ENCODE data around the gene HDAC7.

The HDAC7 gene

DNA sequence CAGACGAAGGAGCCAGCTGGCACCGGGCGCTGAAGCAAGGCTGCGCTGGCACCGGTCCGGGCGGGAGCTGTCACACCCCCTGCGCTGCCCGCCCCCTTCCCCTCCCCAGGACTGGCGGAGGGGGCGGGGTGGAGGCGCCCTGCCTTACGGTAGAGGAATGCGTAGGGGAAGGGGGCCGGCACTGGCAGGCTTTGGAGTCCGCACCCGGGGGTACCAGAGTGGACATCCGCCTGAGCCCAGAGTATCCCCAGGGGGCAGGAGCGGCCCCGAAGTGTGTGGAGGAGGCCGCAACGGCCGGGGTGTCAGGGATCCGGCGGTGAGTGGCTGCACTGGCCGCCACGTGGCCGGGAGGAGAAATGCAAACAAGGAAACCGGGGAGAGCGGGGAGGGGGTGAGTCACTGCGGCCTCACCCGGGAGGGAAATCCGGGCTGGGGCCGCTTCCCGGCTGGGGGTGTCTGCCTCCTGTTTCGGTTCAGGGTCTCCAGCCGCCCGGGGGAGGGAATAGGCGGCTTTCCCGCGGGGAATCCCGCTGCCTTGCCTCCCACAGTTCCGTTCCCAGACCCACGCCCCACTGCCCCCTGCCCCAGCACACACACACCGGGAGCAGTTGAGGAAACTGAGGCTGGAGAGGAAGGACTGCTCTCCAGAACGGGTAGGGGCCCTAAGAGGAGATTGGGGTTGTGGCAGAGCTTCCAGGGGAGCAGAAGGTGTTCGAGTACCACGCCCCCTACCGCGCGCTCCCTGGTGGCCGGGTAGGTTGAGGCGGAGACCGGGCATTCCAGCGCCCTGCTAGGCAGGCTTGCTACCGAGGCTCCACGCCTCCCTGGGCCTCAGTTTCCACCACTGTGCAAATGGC, 60.6 kb downstream of the HDAC7 start, which contains the start of gene RAPGEF3:
Gene RAPGEF3 (minus strand): TSS at position 47 of the 857 bp plus-strand sequence. CDS start 324 bp downstream, outside the sequence.
- TF ChIP-seq, protein P1, sequence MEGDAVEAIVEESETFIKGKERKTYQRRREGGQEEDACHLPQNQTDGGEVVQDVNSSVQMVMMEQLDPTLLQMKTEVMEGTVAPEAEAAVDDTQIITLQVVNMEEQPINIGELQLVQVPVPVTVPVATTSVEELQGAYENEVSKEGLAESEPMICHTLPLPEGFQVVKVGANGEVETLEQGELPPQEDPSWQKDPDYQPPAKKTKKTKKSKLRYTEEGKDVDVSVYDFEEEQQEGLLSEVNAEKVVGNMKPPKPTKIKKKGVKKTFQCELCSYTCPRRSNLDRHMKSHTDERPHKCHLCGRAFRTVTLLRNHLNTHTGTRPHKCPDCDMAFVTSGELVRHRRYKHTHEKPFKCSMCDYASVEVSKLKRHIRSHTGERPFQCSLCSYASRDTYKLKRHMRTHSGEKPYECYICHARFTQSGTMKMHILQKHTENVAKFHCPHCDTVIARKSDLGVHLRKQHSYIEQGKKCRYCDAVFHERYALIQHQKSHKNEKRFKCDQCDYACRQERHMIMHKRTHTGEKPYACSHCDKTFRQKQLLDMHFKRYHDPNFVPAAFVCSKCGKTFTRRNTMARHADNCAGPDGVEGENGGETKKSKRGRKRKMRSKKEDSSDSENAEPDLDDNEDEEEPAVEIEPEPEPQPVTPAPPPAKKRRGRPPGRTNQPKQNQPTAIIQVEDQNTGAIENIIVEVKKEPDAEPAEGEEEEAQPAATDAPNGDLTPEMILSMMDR (IDR thresholded peaks at IDR 0.05; ENCODE audit: extremely low read depth, missing control alignments) = peak; percentile 61

DNA sequence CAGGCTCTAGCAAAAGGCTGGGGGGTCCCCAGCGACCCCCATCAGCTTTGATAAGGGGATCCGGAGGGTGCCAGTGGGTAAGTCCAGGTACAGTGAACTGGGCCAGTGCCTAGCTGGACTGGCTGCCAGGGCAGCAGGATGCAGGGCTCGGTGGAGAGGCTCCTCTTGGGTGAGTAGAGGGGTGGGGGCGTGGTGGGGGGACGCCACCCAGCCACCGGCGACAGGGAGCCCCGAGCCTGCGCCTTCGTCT, 61.2 kb downstream of the HDAC7 start:
- TF ChIP-seq, protein P1 (IDR thresholded peaks at IDR 0.05; ENCODE audit: extremely low read depth, missing control alignments) = no peak
- no peak for DNase-seq (ENCODE audit: low spot score)

More for the DNA sequence above, 60.6 kb downstream of the HDAC7 start, which contains the start of gene RAPGEF3:
- peak; percentile 86 for DNase-seq (ENCODE audit: low spot score)

DNA sequence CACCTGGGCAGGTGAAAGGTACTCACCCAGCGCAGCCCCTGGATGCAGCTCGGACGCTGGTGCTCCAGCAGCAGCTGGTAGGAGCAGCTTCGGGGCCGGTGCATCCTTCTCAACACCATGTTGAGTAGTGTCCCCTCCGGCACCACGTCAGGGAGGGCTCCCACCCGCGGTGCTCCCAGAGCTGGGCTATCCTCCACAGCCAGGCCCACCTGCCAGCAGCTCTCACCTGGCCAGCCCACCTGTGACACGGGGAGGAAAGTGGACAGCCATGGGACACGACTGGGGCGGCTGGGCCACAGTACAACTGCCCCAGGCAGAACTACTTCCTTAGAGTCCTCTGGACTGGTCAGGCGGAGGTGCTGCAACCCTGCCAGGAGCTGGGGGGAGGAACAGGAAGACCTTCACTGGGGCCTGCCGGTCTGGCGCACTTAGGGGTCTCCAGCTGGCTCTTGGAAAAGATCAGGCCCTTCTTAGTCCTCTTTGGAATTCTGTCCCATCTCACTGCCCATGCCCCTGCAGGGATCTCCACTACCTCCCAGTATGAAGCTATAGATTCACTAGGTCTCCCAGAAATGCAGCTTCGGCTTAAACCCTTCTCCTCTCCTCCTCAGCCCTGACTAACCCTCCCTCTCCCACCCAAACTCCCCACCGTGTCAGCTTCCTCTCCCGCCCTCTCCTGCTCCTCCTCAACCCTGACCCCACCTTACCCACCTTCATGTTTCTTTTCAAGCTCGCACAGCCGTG, 61.7 kb downstream of the HDAC7 start:
- TF ChIP-seq, protein P1 (IDR thresholded peaks at IDR 0.05; ENCODE audit: extremely low read depth, missing control alignments) = no peak
- no peak for DNase-seq (ENCODE audit: low spot score)

DNA sequence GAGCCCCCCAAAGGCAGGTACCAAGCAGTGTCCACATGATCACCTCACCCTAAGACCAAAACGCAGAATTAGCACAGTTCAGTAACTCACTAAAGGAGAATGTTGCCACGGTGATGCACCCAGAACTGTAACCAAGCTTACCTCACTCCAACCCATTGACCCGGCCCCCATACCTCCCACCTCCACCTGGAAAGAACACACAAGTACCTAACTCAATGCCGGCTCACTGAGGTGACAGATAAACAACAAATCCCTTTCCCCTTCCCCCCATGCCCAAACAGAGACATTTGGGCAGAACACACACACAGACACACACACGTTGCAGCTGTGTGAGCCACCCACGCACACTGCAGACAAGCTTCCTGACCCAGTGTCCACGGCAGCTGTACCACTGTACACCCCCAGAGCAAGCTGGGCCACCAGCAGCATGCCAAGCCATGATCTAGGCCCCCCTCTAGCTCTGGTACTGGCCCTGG, 62.3 kb downstream of the HDAC7 start:
- no peak for DNase-seq (ENCODE audit: low spot score)
- TF ChIP-seq, protein P1 (IDR thresholded peaks at IDR 0.05; ENCODE audit: extremely low read depth, missing control alignments) = no peak

DNA sequence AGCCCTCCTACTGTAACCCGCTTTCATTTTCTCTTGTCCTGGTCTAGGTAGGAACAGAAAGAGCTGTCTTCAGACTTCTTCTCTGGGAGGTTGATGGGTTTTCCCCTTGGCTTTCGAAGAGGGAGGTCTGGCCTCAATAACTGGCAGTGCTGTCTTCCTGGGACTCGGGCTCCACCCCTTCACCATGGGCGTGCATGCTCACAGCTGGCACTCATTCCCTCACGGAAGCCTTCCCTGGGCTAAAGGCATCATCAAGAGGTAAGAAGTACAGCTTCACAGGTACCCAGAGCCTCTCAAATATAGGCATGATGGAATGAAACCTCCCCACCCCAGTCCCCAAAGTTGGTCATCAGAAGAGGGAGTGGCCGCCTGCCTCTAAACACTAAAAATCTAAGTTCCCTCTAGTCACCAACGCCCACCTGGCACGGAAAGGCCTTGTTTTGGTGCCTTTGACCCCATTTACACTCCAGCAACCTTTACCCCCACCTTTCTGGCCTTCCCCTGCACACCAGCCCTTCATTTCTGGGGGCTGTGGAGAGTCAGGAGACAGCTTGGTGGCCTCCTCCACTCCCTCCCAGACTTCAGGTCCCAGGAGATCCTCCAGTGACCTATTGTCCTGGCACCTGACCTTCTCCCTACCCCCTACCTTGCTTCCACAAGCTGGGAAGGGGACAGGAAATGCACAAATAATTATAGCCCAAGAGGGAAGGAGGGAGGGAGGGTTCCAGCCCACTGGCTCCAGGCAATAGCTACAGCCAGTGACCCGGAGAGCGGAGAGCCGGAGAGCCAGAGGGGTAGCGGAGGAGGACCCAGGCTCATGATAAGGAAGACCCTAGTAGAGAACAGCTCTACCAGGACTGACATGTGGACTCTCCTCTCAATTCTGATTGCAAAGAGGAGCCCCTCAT, 63.8 kb downstream of the HDAC7 start:
- TF ChIP-seq, protein P1 (IDR thresholded peaks at IDR 0.05; ENCODE audit: extremely low read depth, missing control alignments) = no peak
- DNase-seq (ENCODE audit: low spot score) = peak; percentile 86

DNA sequence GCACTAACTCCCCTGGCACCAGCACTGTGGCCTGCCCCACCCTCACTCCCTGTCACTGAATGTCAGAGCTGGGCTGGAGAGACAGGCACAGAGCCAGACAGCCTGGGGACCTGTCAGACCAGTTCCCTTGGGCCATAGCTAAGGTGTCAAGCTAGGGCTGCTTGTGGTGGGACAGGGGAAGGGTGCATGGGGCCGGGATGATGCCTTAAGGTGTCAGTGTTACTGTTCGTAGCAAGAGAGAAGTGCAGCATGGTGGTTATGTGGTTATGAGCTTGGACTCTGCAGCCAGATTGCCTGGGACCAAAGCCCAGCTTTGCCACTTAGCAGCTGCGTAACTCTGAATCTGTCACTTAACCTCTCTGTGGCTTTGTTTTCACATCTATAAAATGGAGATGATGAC, 64.8 kb downstream of the HDAC7 start:
- TF ChIP-seq, protein P1 (IDR thresholded peaks at IDR 0.05; ENCODE audit: extremely low read depth, missing control alignments) = no peak
- peak; percentile 37 for DNase-seq (ENCODE audit: low spot score)

Data from GM20000 (cell line).